ENCODE results near the gene PPTC7. TPM values are rescaled to one million over a fixed set of nuclear protein-coding genes. Genes with fewer than 3 reads are reported as not detected.

Gene PPTC7
- total RNA-seq, 1 donor from 2014 or later = 14.2 TPM

GRCh38 chr12:110513842-110514241 is 69.3 kb downstream of the PPTC7 start:
- DNase-seq (ENCODE audit: low spot score in 2 of 2, unreplicated experiment in 2 of 2) = no peak
- H3K4me3 Mint-ChIP-seq = no peak overlapping the region
- H3K27me3 Mint-ChIP-seq (ENCODE audit: low read depth) = peaks cover 13% of the 10 kb centered on the region
- no peaks in the 10 kb centered on the region for H3K9me3 Mint-ChIP-seq
- no peak overlapping the region for H3K27ac Mint-ChIP-seq
- no peaks in the 10 kb centered on the region for H3K36me3 Mint-ChIP-seq
- no peaks in the 10 kb centered on the region for H3K4me1 Mint-ChIP-seq
- no peak for TF ChIP-seq CTCF (IDR thresholded peaks at IDR 0.05; ENCODE audit: unreplicated experiment)

GRCh38 chr12:110508071-110508586 is 75.0 kb downstream of the PPTC7 start:
- no peak for DNase-seq (ENCODE audit: low spot score in 2 of 2, unreplicated experiment in 2 of 2)
- Mint-ChIP-seq H3K4me3 (no peak overlapping the region), H3K4me1 (peaks cover 5% of the 10 kb centered on the region), H3K9me3 (no peaks in the 10 kb centered on the region), H3K36me3 (no peaks in the 10 kb centered on the region), H3K27me3 (ENCODE audit: low read depth) (peaks cover 7% of the 10 kb centered on the region), H3K27ac (peak overlapping the region; percentile 47)
- TF ChIP-seq CTCF (IDR thresholded peaks at IDR 0.05; ENCODE audit: unreplicated experiment) = no peak

- H3K4me1 Mint-ChIP-seq = peaks cover 23% of the 10 kb centered on the region
- H3K36me3 Mint-ChIP-seq = no peaks in the 10 kb centered on the region
- DNase-seq (ENCODE audit: low spot score in 2 of 2, unreplicated experiment in 2 of 2) = no peak
- peaks cover 6% of the 10 kb centered on the region for H3K9me3 Mint-ChIP-seq
- no peak for TF ChIP-seq CTCF (IDR thresholded peaks at IDR 0.05; ENCODE audit: unreplicated experiment)
- H3K4me3 Mint-ChIP-seq = no peak overlapping the region
- H3K27me3 Mint-ChIP-seq (ENCODE audit: low read depth) = no peaks in the 10 kb centered on the region
- no peak overlapping the region for H3K27ac Mint-ChIP-seq
Observed at GRCh38 chr12:110505332-110505731, 77.8 kb downstream of the PPTC7 start.

GRCh38 chr12:110503432-110503831 is 79.7 kb downstream of the PPTC7 start:
- DNase-seq (ENCODE audit: low spot score in 2 of 2, unreplicated experiment in 2 of 2) = no peak

GRCh38 chr12:110501752-110502738 is 81.1 kb downstream of the PPTC7 start, which contains the start of the genes RAD9B and VPS29:
Gene RAD9B (plus strand): TSS chr12:110502331. CDS start chr12:110502338, 7 bp downstream.
Gene VPS29 (minus strand): TSS chr12:110502111. CDS start chr12:110502051, 60 bp downstream.
- no peak for TF ChIP-seq CTCF (IDR thresholded peaks at IDR 0.05; ENCODE audit: unreplicated experiment)
- peaks cover 6% of the 10 kb centered on the region for H3K9me3 Mint-ChIP-seq
- DNase-seq (ENCODE audit: low spot score in 2 of 2, unreplicated experiment in 2 of 2) = peak; percentile 90 to 95
- H3K4me1 Mint-ChIP-seq = peaks cover 31% of the 10 kb centered on the region
- H3K27me3 Mint-ChIP-seq (ENCODE audit: low read depth) = no peaks in the 10 kb centered on the region
- H3K36me3 Mint-ChIP-seq = peaks cover 2% of the 10 kb centered on the region
- H3K27ac Mint-ChIP-seq = peak within 1 kb of the TSS; percentile 97
- H3K4me3 Mint-ChIP-seq = peak within 1 kb of the TSS; percentile 98

More at GRCh38 chr12:110503432-110503831, 79.7 kb downstream of the PPTC7 start:
- Mint-ChIP-seq H3K36me3 (peaks cover 2% of the 10 kb centered on the region), H3K27ac (no peak overlapping the region), H3K27me3 (ENCODE audit: low read depth) (no peaks in the 10 kb centered on the region), H3K4me1 (peaks cover 31% of the 10 kb centered on the region), H3K4me3 (no peak overlapping the region), H3K9me3 (peaks cover 6% of the 10 kb centered on the region)
- no peak for TF ChIP-seq CTCF (IDR thresholded peaks at IDR 0.05; ENCODE audit: unreplicated experiment)
